Suprapubic skin (tissue), 4 donors: Measurements from ENCODE around the gene CEP70.
"Not testable (repeated sequence)": the region's sequence is repeated elsewhere in the genome, so short reads cannot be mapped to it uniquely, and the experiment has no call there.

ENCODE experiments used
- CTCF ChIP-seq, 2 donors: fragments of 200-600 bp in 1 of 2; fragments of 450-650 bp in 1 of 2; sonication (generic) in 1 of 2; IDR thresholded peaks; one replicate each; pipeline ENCODE4 v1.5.1; 2016 to 2019; ENCODE audit warnings: antibody characterized with exemption in 2 of 2, mild to moderate bottlenecking in 1 of 2, moderate library complexity in 1 of 2
- EP300 ChIP-seq: sonication (generic); formaldehyde crosslinking; IDR thresholded peaks from one replicate; pipeline ENCODE4 v1.6.1; 2017; ENCODE audit warnings: antibody characterized with exemption
- POLR2A ChIP-seq, 2 donors: fragments of 450-650 bp; IDR thresholded peaks; one replicate each; pipeline ENCODE4 v1.6.1; 2017; ENCODE audit warnings: antibody characterized with exemption in 2 of 2, mild to moderate bottlenecking in 2 of 2, moderate library complexity in 2 of 2
- POLR2AphosphoS5 ChIP-seq, 3 donors: sonication (generic); formaldehyde crosslinking; IDR thresholded peaks; one replicate each; pipeline ENCODE4 v1.6.1; 2017; ENCODE audit warnings: antibody characterized with exemption in 3 of 3

- not testable (repeated sequence) for TF ChIP-seq POLR2A (IDR thresholded peaks at IDR 0.05); CTCF (IDR thresholded peaks at IDR 0.05); EP300; POLR2AphosphoS5 (IDR thresholded peaks at IDR 0.05)
These were observed 10.1 kb upstream of the CEP70 start for GRCh38 chr3:138604106-138604595.
